CD4-positive, alpha-beta T cell (primary cell): ENCODE measurements around the gene PKNOX2. TPM values are rescaled to one million over a fixed set of nuclear protein-coding genes. Genes with fewer than 3 reads are reported as not detected.

Source experiments
- ATAC-seq: fragments of 200-7000 bp; cut with Tn5 transposase; one replicate; pipeline ENCODE4 v1.10.0; 2022; ENCODE audit warnings: mild to moderate bottlenecking; ENCODE audit not compliant: poor library complexity
- CTCF ChIA-PET: fragments of 350-600 bp; sonication (Branson Sonifier 250); formaldehyde crosslinking; loops from one replicate; lab custom pipeline; 2021; ENCODE audit warnings: antibody characterized with exemption, inconsistent platforms; lab: Charles Lee
- POLR2A ChIA-PET: fragments of 350-600 bp; sonication (Branson Sonifier 250); formaldehyde crosslinking; loops from one replicate; lab custom pipeline; 2021; ENCODE audit warnings: antibody characterized with exemption, inconsistent platforms; lab: Charles Lee
- DNase-seq, 14 experiments: peaks; one replicate each; pipeline ENCODE4 v3.0.0-alpha.2; 2013 to 2020; ENCODE audit warnings: mixed read lengths in 2 of 14
- H3K27ac ChIP-seq, 2 donors: one replicate each; pipeline versions ENCODE4 v1.5.1 to v1.7.0; 2013; ENCODE audit warnings: low read length in 2 of 2, low read depth in 1 of 2, mild to moderate bottlenecking in 1 of 2
- H3K27me3 ChIP-seq, 2 experiments: 1 replicate in 1 of 2; 2 replicates in 1 of 2; pipeline versions ENCODE4 v1.6.1 to v1.7.0; 2013; ENCODE audit warnings: low read length in 2 of 2, control low read depth in 1 of 2, mild to moderate bottlenecking in 1 of 2, moderate library complexity in 1 of 2; ENCODE audit not compliant: insufficient read depth in 2 of 2, control insufficient read depth in 1 of 2
- H3K36me3 ChIP-seq: one replicate; pipeline ENCODE4 v1.6.1; 2013; ENCODE audit warnings: low read length, control low read depth; ENCODE audit not compliant: insufficient read depth
- H3K4me1 ChIP-seq: one replicate; pipeline ENCODE4 v1.6.1; 2013; ENCODE audit warnings: low read length, control low read depth; ENCODE audit not compliant: insufficient read depth
- H3K4me3 ChIP-seq: one replicate; pipeline ENCODE4 v1.5.1; 2013; ENCODE audit warnings: mild to moderate bottlenecking, low read length, moderate library complexity
- H3K9me3 ChIP-seq, 2 experiments: 1 replicate in 1 of 2; 2 replicates in 1 of 2; pipeline versions ENCODE4 v1.6.1 to v1.7.0; 2013; ENCODE audit warnings: low read length in 2 of 2, mild to moderate bottlenecking in 2 of 2, control low read depth in 1 of 2, moderate library complexity in 1 of 2; ENCODE audit not compliant: control insufficient read depth in 1 of 2, insufficient read depth in 1 of 2
- H3K27ac Mint-ChIP-seq: one replicate; pipeline ENCODE4 v1.8.0; 2020; ENCODE audit warnings: mixed read lengths
- H3K27me3 Mint-ChIP-seq: one replicate; pipeline ENCODE4 v1.8.0; 2021; ENCODE audit warnings: mixed read lengths
- H3K36me3 Mint-ChIP-seq: one replicate; pipeline ENCODE4 v1.8.0; 2021; ENCODE audit warnings: low read depth, mixed read lengths
- H3K4me1 Mint-ChIP-seq: one replicate; pipeline ENCODE4 v1.8.0; 2021; ENCODE audit warnings: low read depth, mixed read lengths
- H3K4me3 Mint-ChIP-seq: one replicate; pipeline ENCODE4 v1.8.0; 2020; ENCODE audit warnings: mild to moderate bottlenecking, mixed read lengths
- H3K9me3 Mint-ChIP-seq: one replicate; pipeline ENCODE4 v1.8.0; 2020; ENCODE audit warnings: mixed read lengths
- CTCF ChIP-seq: fragments of 200-600 bp; IDR thresholded peaks from one replicate; pipeline ENCODE4 v1.8.0; 2022; ENCODE audit warnings: antibody characterized with exemption, mild to moderate bottlenecking
- intact Hi-C, 2 experiments: fragments of 100-400 bp; cut with DNase I in 1 of 2; cut with micrococcal nuclease in 1 of 2; formaldehyde crosslinking; loops; one replicate each; pipeline versions ENCODE4 v1.15.1 to v1.9.0; 2023 to 2025; cut with DNase I, micrococcal nuclease
- total RNA-seq, 174 experiments: library from RNA in 2 of 174; stranded (reverse) in 2 of 174; gene quantifications; one replicate each; pipeline ENCODE4 v1.2.3 and lab custom pipeline; 2021 to 2026

The PKNOX2 gene
- total RNA-seq, 2 experiments from 2014 or later = not detected

GRCh38 chr11:125360066-125360465 lies 195.5 kb downstream of the PKNOX2 start:
- Mint-ChIP-seq H3K4me3 (no peak overlapping the region), H3K4me1 (no peaks in the 10 kb centered on the region), H3K27me3 (no peaks in the 10 kb centered on the region), H3K27ac (no peak overlapping the region), H3K9me3 (no peaks in the 10 kb centered on the region), H3K36me3 (no peaks in the 10 kb centered on the region)
- intact Hi-C loops = no loop called here
- ChIA-PET CTCF (no interaction called here), POLR2A (no interaction called here)
- Histone ChIP-seq H3K9me3 (no peaks in the 10 kb centered on the region), H3K4me1 (no peaks in the 10 kb centered on the region), H3K36me3 (no peaks in the 10 kb centered on the region), H3K27ac (no peak overlapping the region), H3K4me3 (no peak overlapping the region), H3K27me3 (peaks cover 0 to 2% of the 10 kb centered on the region in 2 experiments)
- TF ChIP-seq CTCF = no peak
- DNase-seq (no peak), ATAC-seq (no peak)

GRCh38 chr11:125364121-125364826 lies 199.7 kb downstream of the PKNOX2 start:
- ChIA-PET CTCF (interaction anchor here (0.6 kb wide), 1 partner anchor 19 kb away, joined by 3 read pairs; no protein-coding TSS in a partner anchor), POLR2A (no interaction called here)
- Histone ChIP-seq H3K27me3 (peaks cover 0 to 2% of the 10 kb centered on the region in 2 experiments), H3K27ac (no peak overlapping the region), H3K36me3 (no peaks in the 10 kb centered on the region), H3K9me3 (no peaks in the 10 kb centered on the region), H3K4me1 (no peaks in the 10 kb centered on the region), H3K4me3 (no peak overlapping the region)
- no peak overlapping the region for H3K27ac Mint-ChIP-seq
- H3K4me1 Mint-ChIP-seq = no peaks in the 10 kb centered on the region
- no peak for TF ChIP-seq CTCF
- DNase-seq (no peak), ATAC-seq (no peak)
- intact Hi-C loops = no loop called here
- no peaks in the 10 kb centered on the region for H3K9me3 Mint-ChIP-seq
- no peaks in the 10 kb centered on the region for H3K27me3 Mint-ChIP-seq
- no peak overlapping the region for H3K4me3 Mint-ChIP-seq
- H3K36me3 Mint-ChIP-seq = no peaks in the 10 kb centered on the region

GRCh38 chr11:125365196-125365931 lies 200.8 kb downstream of the PKNOX2 start:
- Histone ChIP-seq H3K27me3 (peaks cover 0 to 5% of the 10 kb centered on the region in 2 experiments), H3K36me3 (no peaks in the 10 kb centered on the region), H3K9me3 (no peaks in the 10 kb centered on the region), H3K4me1 (no peaks in the 10 kb centered on the region), H3K27ac (no peak overlapping the region), H3K4me3 (no peak overlapping the region)
- ATAC-seq (no peak), DNase-seq (no peak)
- Mint-ChIP-seq H3K27ac (no peak overlapping the region), H3K36me3 (no peaks in the 10 kb centered on the region), H3K4me3 (no peak overlapping the region), H3K27me3 (peaks cover 3% of the 10 kb centered on the region), H3K9me3 (no peaks in the 10 kb centered on the region), H3K4me1 (no peaks in the 10 kb centered on the region)
- ChIA-PET POLR2A (no interaction called here), CTCF (no interaction called here)
- no peak for TF ChIP-seq CTCF
- intact Hi-C loops = no loop called here
